K562 (cell line): Measurements from ENCODE around the gene DPAGT1. TPM values are rescaled to one million over a fixed set of nuclear protein-coding genes. Genes with fewer than 3 reads are reported as not detected.

Experiments used
- BRF1 ChIP-seq: IDR thresholded peaks from 3 replicates; pipeline ENCODE4 v1.6.1; 2011; ENCODE audit warnings: borderline replicate concordance, mild to moderate bottlenecking; ENCODE audit not compliant: insufficient read length; ENCODE audit errors: extremely low read depth
- KAT7 ChIP-seq: sonication (generic); formaldehyde crosslinking; IDR thresholded peaks from 2 replicates; pipeline ENCODE4 v1.8.0; 2022; ENCODE audit warnings: missing genetic modification reagents, mild to moderate bottlenecking, borderline replicate concordance
- MAZ ChIP-seq, 2 experiments: fragments of 450-650 bp in 1 of 2; sonication (generic) in 1 of 2; formaldehyde crosslinking; IDR thresholded peaks in 1 of 2; conservative IDR thresholded peaks in 1 of 2; 2 replicates each; pipeline versions ENCODE4 v1.4.0 to v1.5.0; 2020; ENCODE audit warnings: mild to moderate bottlenecking in 1 of 2, missing genetic modification reagents in 1 of 2
- NFE2 ChIP-seq: IDR thresholded peaks from 2 replicates; pipeline ENCODE4 v1.6.1; 2014; ENCODE audit warnings: antibody characterized with exemption, low read depth
- NR2F6 ChIP-seq: fragments of 450-650 bp; formaldehyde crosslinking; IDR thresholded peaks from 2 replicates; pipeline ENCODE4 v1.4.0; 2020; ENCODE audit warnings: mild to moderate bottlenecking
- PHF20 ChIP-seq: fragments of 450-650 bp; IDR thresholded peaks from 2 replicates; pipeline ENCODE4 v1.6.1; 2018; ENCODE audit not compliant: partially characterized antibody
- POLR2H ChIP-seq: IDR thresholded peaks from 2 replicates; pipeline ENCODE4 v1.6.1; 2016; ENCODE audit warnings: missing genetic modification characterization, low read depth, mild to moderate bottlenecking, control low read depth, missing compliant biosample characterization, moderate library complexity
- SIN3A ChIP-seq, 2 experiments: fragments of 150-350 bp in 1 of 2; IDR thresholded peaks; 2 replicates each; pipeline ENCODE4 v1.6.1; 2011 to 2016; ENCODE audit warnings: borderline replicate concordance in 2 of 2, low read depth in 2 of 2, low read length in 2 of 2, mild to moderate bottlenecking in 2 of 2, moderate library complexity in 2 of 2; ENCODE audit not compliant: control insufficient read depth in 1 of 2
- SMARCC2 ChIP-seq: fragments of 450-650 bp; IDR thresholded peaks from 2 replicates; pipeline ENCODE4 v1.6.1; 2017; ENCODE audit warnings: antibody characterized with exemption, moderate library complexity, mild to moderate bottlenecking, low read depth
- ZNF133 ChIP-seq: fragments of 250-450 bp; sonication (Bioruptor Pico); IDR thresholded peaks from 2 replicates; pipeline ENCODE4 v1.4.0; 2020; ENCODE audit warnings: mild to moderate bottlenecking
- ZNF217 ChIP-seq: sonication (generic); formaldehyde crosslinking; IDR thresholded peaks from 2 replicates; pipeline ENCODE4 v1.8.0; 2022; ENCODE audit warnings: mild to moderate bottlenecking, missing genetic modification reagents
- ZNF431 ChIP-seq: sonication (generic); formaldehyde crosslinking; IDR thresholded peaks from 2 replicates; pipeline ENCODE4 v1.8.0; 2022; ENCODE audit warnings: mild to moderate bottlenecking, missing genetic modification reagents
- ZNF445 ChIP-seq: fragments of 250-450 bp; sonication (Bioruptor Pico); IDR thresholded peaks from 2 replicates; pipeline ENCODE4 v1.4.0; 2020; ENCODE audit warnings: low read depth, mild to moderate bottlenecking, moderate library complexity
- ZZZ3 ChIP-seq: fragments of 450-650 bp; IDR thresholded peaks from 2 replicates; pipeline ENCODE4 v1.6.1; 2016; ENCODE audit warnings: antibody characterized with exemption, mild to moderate bottlenecking, moderate library complexity
- polyA plus RNA-seq, 8 experiments: library from polyadenylated mRNA; depleted of rRNA in 4 of 8; stranded (reverse) in 5 of 8; unstranded in 3 of 8; fragments of >200 nt; fragmentation: Nextera tagmentation in 2 of 8; fragmentation: Illumina TruSeq in 1 of 8; extraction: Ambion mirVana in 2 of 8; extraction: Trizol in 1 of 8; gene quantifications; 2 replicates each; pipeline versions ENCODE4 v1.2.1 to v1.2.3, GENCODE V29; 2011 to 2014; ENCODE audit warnings: inconsistent platforms in 1 of 8, missing spikeins in 1 of 8
- total RNA-seq, 7 experiments: library from RNA; depleted of rRNA in 6 of 7; stranded (reverse); fragments of >200 nt in 6 of 7; fragmentation: Illumina TruSeq in 2 of 7; extraction: Trizol in 2 of 7; gene quantifications; 2 replicates each; pipeline versions ENCODE4 v1.2.1 to v1.2.3, GENCODE V29; 2011 to 2021; ENCODE audit warnings: low replicate concordance in 1 of 7
- TF ChIP-seq, protein P1 (sequence below): fragments of 450-650 bp; formaldehyde crosslinking; IDR thresholded peaks from 2 replicates; pipeline ENCODE4 v1.4.0; 2020; ENCODE audit warnings: mild to moderate bottlenecking, moderate library complexity
- TF ChIP-seq, protein P2 (sequence below): fragments of 450-650 bp; IDR thresholded peaks from 2 replicates; pipeline ENCODE4 v1.6.1; 2016
- TF ChIP-seq, protein P3 (sequence below), 2 experiments: fragments of 450-650 bp; IDR thresholded peaks; 2 replicates each; pipeline ENCODE4 v1.6.1; 2018; ENCODE audit warnings: mild to moderate bottlenecking in 2 of 2, low read depth in 1 of 2; ENCODE audit not compliant: partially characterized antibody in 2 of 2
- TF ChIP-seq, protein P4 (sequence below): fragments of 250-450 bp; sonication (Bioruptor Pico); IDR thresholded peaks from 2 replicates; pipeline ENCODE4 v1.5.0; 2021
- TF ChIP-seq, protein P5 (sequence below): fragments of 450-650 bp; conservative IDR thresholded peaks from 2 replicates; pipeline ENCODE4 v1.6.1; 2016; ENCODE audit warnings: missing genetic modification characterization, low read depth, mild to moderate bottlenecking, missing compliant biosample characterization, moderate library complexity

The DPAGT1 gene
- total and polyA plus RNA-seq, 9 of the 15 experiments (the other 6 are each of a cell fraction or from before 2014, with no cell fraction given) = 29.9 to 135 (median 85.0) TPM

DNA sequence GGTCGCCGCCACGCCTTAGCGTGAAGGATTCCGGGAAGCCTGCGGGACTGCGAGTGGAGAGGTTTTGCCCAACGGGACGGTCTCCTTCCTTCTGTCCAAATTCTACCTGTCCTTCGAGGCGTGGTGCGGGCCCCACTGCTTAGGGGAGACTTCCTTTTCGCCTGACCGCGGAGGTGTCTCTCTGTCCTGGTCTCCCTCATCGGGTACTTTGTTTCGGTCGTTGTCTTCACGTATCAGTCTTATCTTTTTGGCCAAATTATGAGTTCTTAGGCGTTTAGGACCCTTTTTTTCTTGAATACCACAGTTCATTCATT lies 20.1 kb upstream of the DPAGT1 start (continued):
- TF ChIP-seq, protein P1, sequence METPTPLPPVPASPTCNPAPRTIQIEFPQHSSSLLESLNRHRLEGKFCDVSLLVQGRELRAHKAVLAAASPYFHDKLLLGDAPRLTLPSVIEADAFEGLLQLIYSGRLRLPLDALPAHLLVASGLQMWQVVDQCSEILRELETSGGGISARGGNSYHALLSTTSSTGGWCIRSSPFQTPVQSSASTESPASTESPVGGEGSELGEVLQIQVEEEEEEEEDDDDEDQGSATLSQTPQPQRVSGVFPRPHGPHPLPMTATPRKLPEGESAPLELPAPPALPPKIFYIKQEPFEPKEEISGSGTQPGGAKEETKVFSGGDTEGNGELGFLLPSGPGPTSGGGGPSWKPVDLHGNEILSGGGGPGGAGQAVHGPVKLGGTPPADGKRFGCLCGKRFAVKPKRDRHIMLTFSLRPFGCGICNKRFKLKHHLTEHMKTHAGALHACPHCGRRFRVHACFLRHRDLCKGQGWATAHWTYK (CRISPR knock-in tag) = no peak
- TF ChIP-seq SIN3A (IDR thresholded peaks at IDR 0.05; ENCODE audit: borderline replicate concordance in 2 of 2, control insufficient read depth in 1 of 2, low read depth in 2 of 2, low read length in 2 of 2) (peak in 1 of 2 experiments; percentile 65; a peak in 1 of 4 replicates), ZZZ3 (no peak), POLR2H (no peak), NR2F6 (CRISPR knock-in tag) (no peak), SMARCC2 (peak; percentile 24; the same call in 1 of the 2 replicates), ZNF431 (CRISPR knock-in tag) (no peak), MAZ (CRISPR knock-in tag; conservative IDR thresholded peaks at IDR 0.05 in 1 of 2, IDR thresholded peaks at IDR 0.05 in 1 of 2) (no peak), ZNF133 (no peak), PHF20 (no peak), BRF1 (no peak), ZNF445 (CRISPR knock-in tag) (no peak), KAT7 (CRISPR knock-in tag) (peak; percentile 22; the same call in 1 of the 2 replicates), ZNF217 (CRISPR knock-in tag) (no peak), NFE2 (no peak)
- TF ChIP-seq, protein P2, sequence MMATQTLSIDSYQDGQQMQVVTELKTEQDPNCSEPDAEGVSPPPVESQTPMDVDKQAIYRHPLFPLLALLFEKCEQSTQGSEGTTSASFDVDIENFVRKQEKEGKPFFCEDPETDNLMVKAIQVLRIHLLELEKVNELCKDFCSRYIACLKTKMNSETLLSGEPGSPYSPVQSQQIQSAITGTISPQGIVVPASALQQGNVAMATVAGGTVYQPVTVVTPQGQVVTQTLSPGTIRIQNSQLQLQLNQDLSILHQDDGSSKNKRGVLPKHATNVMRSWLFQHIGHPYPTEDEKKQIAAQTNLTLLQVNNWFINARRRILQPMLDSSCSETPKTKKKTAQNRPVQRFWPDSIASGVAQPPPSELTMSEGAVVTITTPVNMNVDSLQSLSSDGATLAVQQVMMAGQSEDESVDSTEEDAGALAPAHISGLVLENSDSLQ = no peak
- TF ChIP-seq, protein P3, sequence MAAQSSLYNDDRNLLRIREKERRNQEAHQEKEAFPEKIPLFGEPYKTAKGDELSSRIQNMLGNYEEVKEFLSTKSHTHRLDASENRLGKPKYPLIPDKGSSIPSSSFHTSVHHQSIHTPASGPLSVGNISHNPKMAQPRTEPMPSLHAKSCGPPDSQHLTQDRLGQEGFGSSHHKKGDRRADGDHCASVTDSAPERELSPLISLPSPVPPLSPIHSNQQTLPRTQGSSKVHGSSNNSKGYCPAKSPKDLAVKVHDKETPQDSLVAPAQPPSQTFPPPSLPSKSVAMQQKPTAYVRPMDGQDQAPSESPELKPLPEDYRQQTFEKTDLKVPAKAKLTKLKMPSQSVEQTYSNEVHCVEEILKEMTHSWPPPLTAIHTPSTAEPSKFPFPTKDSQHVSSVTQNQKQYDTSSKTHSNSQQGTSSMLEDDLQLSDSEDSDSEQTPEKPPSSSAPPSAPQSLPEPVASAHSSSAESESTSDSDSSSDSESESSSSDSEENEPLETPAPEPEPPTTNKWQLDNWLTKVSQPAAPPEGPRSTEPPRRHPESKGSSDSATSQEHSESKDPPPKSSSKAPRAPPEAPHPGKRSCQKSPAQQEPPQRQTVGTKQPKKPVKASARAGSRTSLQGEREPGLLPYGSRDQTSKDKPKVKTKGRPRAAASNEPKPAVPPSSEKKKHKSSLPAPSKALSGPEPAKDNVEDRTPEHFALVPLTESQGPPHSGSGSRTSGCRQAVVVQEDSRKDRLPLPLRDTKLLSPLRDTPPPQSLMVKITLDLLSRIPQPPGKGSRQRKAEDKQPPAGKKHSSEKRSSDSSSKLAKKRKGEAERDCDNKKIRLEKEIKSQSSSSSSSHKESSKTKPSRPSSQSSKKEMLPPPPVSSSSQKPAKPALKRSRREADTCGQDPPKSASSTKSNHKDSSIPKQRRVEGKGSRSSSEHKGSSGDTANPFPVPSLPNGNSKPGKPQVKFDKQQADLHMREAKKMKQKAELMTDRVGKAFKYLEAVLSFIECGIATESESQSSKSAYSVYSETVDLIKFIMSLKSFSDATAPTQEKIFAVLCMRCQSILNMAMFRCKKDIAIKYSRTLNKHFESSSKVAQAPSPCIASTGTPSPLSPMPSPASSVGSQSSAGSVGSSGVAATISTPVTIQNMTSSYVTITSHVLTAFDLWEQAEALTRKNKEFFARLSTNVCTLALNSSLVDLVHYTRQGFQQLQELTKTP (IDR thresholded peaks at IDR 0.05; ENCODE audit: low read depth in 1 of 2, partially characterized antibody in 2 of 2) = no peak
- TF ChIP-seq, protein P4, sequence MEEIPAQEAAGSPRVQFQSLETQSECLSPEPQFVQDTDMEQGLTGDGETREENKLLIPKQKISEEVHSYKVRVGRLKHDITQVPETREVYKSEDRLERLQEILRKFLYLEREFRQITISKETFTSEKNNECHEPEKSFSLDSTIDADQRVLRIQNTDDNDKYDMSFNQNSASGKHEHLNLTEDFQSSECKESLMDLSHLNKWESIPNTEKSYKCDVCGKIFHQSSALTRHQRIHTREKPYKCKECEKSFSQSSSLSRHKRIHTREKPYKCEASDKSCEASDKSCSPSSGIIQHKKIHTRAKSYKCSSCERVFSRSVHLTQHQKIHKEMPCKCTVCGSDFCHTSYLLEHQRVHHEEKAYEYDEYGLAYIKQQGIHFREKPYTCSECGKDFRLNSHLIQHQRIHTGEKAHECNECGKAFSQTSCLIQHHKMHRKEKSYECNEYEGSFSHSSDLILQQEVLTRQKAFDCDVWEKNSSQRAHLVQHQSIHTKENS = no peak
- TF ChIP-seq, protein P5, sequence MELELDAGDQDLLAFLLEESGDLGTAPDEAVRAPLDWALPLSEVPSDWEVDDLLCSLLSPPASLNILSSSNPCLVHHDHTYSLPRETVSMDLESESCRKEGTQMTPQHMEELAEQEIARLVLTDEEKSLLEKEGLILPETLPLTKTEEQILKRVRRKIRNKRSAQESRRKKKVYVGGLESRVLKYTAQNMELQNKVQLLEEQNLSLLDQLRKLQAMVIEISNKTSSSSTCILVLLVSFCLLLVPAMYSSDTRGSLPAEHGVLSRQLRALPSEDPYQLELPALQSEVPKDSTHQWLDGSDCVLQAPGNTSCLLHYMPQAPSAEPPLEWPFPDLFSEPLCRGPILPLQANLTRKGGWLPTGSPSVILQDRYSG (tag) = no peak
